Muscle layer of colon (tissue), 2 donors: ENCODE data around the gene KCTD21.
A peak's percentile ranks its signal among the peaks of the same experiment; 100 is the strongest.
"Not testable (repeated sequence)": the region's sequence is repeated elsewhere in the genome, so short reads cannot be mapped to it uniquely, and the experiment has no call there.

ENCODE experiments used
- H3K27ac ChIP-seq: one replicate; pipeline ENCODE4 v1.7.0; 2013; ENCODE audit warnings: low read depth, mild to moderate bottlenecking, low read length, moderate library complexity
- H3K27me3 ChIP-seq, 2 donors: one replicate each; pipeline ENCODE4 v1.7.0; 2013; ENCODE audit warnings: low read length in 2 of 2, mild to moderate bottlenecking in 2 of 2; ENCODE audit not compliant: insufficient read depth in 2 of 2, control insufficient read depth in 1 of 2
- H3K36me3 ChIP-seq: one replicate; pipeline ENCODE4 v1.7.0; 2013; ENCODE audit warnings: mild to moderate bottlenecking, low read length; ENCODE audit not compliant: insufficient read depth
- H3K4me1 ChIP-seq: one replicate; pipeline ENCODE4 v1.7.0; 2013; ENCODE audit warnings: mild to moderate bottlenecking, low read length; ENCODE audit not compliant: insufficient read depth
- H3K4me3 ChIP-seq, 2 donors: one replicate each; pipeline ENCODE4 v1.7.0; 2013; ENCODE audit warnings: low read length in 2 of 2, low read depth in 1 of 2, mild to moderate bottlenecking in 1 of 2, moderate library complexity in 1 of 2
- H3K9ac ChIP-seq: one replicate; pipeline ENCODE4 v1.7.0; 2013; ENCODE audit warnings: low read length
- H3K9me3 ChIP-seq: one replicate; pipeline ENCODE4 v1.7.0; 2013; ENCODE audit warnings: mild to moderate bottlenecking, low read length
- donor health status: abdominal sarcoma.
- donor health status: Adenocarcinoma of cecum.

Gene KCTD21

GRCh38 chr11:78188286-78189173 is at the start of gene KCTD21, which contains the start of gene USP35:
Gene KCTD21, minus strand, starts transcription at chr11:78188626. Its CDS starts 14,072 bp downstream, at chr11:78174554.
Gene USP35, plus strand, starts transcription at chr11:78188919. Its CDS starts 7,327 bp downstream, at chr11:78196246.
- Histone ChIP-seq H3K27ac (peak within 1 kb of the TSS; percentile 87), H3K27me3 (no peaks in the 10 kb centered on the region), H3K36me3 (no peaks in the 10 kb centered on the region), H3K4me3 (peak within 1 kb of the TSS; percentile 94 to 95), H3K9ac (peak within 1 kb of the TSS; percentile 79), H3K9me3 (no peaks in the 10 kb centered on the region), H3K4me1 (peaks cover 38% of the 10 kb centered on the region)

- Histone ChIP-seq H3K27ac (no peak overlapping the region), H3K4me3 (no peak overlapping the region), H3K36me3 (no peaks in the 10 kb centered on the region)
Measured at GRCh38 chr11:78237293-78238046, 49.0 kb upstream of the KCTD21 start.

GRCh38 chr11:78234006-78234405 is 45.6 kb upstream of the KCTD21 start:
- Histone ChIP-seq H3K27me3 (no peaks in the 10 kb centered on the region), H3K9me3 (no peaks in the 10 kb centered on the region), H3K9ac (no peak overlapping the region), H3K4me1 (no peaks in the 10 kb centered on the region), H3K36me3 (no peaks in the 10 kb centered on the region), H3K4me3 (no peak overlapping the region), H3K27ac (no peak overlapping the region)

More at GRCh38 chr11:78237293-78238046, 49.0 kb upstream of the KCTD21 start:
- Histone ChIP-seq H3K27me3 (no peaks in the 10 kb centered on the region), H3K9ac (no peak overlapping the region), H3K4me1 (no peaks in the 10 kb centered on the region), H3K9me3 (no peaks in the 10 kb centered on the region)

GRCh38 chr11:78233046-78233445 is 44.6 kb upstream of the KCTD21 start:
- not testable (repeated sequence) for H3K9me3 ChIP-seq, H3K36me3 ChIP-seq, H3K4me3 ChIP-seq, H3K4me1 ChIP-seq, H3K9ac ChIP-seq, H3K27me3 ChIP-seq
- peak overlapping the region; percentile 14 for H3K27ac ChIP-seq

GRCh38 chr11:78231962-78232501 is 43.6 kb upstream of the KCTD21 start:
- no peaks in the 10 kb centered on the region for H3K9me3 ChIP-seq
- H3K4me1 ChIP-seq, result no peaks in the 10 kb centered on the region
- no peaks in the 10 kb centered on the region for H3K27me3 ChIP-seq
- H3K9ac ChIP-seq, result no peak overlapping the region
- no peak overlapping the region for H3K27ac ChIP-seq
- no peak overlapping the region for H3K4me3 ChIP-seq
- H3K36me3 ChIP-seq, result no peaks in the 10 kb centered on the region

GRCh38 chr11:78230161-78230877 is 41.9 kb upstream of the KCTD21 start:
- Histone ChIP-seq H3K4me3 (no peak overlapping the region), H3K27me3 (no peaks in the 10 kb centered on the region), H3K27ac (no peak overlapping the region), H3K9ac (no peak overlapping the region), H3K9me3 (no peaks in the 10 kb centered on the region), H3K4me1 (no peaks in the 10 kb centered on the region), H3K36me3 (no peaks in the 10 kb centered on the region)

GRCh38 chr11:78229106-78229505 is 40.7 kb upstream of the KCTD21 start:
- H3K27ac ChIP-seq, result no peak overlapping the region

GRCh38 chr11:78228467-78228866 is 40.0 kb upstream of the KCTD21 start:
- no peak overlapping the region for H3K27ac ChIP-seq
- peaks cover 2% of the 10 kb centered on the region for H3K36me3 ChIP-seq
- no peaks in the 10 kb centered on the region for H3K4me1 ChIP-seq
- no peaks in the 10 kb centered on the region for H3K9me3 ChIP-seq
- H3K27me3 ChIP-seq, result no peaks in the 10 kb centered on the region
- no peak overlapping the region for H3K4me3 ChIP-seq
- no peak overlapping the region for H3K9ac ChIP-seq

More at GRCh38 chr11:78229106-78229505, 40.7 kb upstream of the KCTD21 start:
- H3K9ac ChIP-seq, result no peak overlapping the region
- H3K9me3 ChIP-seq, result no peaks in the 10 kb centered on the region
- no peaks in the 10 kb centered on the region for H3K27me3 ChIP-seq
- H3K36me3 ChIP-seq, result no peaks in the 10 kb centered on the region
- no peaks in the 10 kb centered on the region for H3K4me1 ChIP-seq
- H3K4me3 ChIP-seq, result no peak overlapping the region

- no peaks in the 10 kb centered on the region for H3K27me3 ChIP-seq
- no peaks in the 10 kb centered on the region for H3K9me3 ChIP-seq
- peaks cover 8% of the 10 kb centered on the region for H3K36me3 ChIP-seq
- no peak overlapping the region for H3K9ac ChIP-seq
- no peak overlapping the region for H3K4me3 ChIP-seq
- H3K4me1 ChIP-seq, result no peaks in the 10 kb centered on the region
- H3K27ac ChIP-seq, result no peak overlapping the region
Measured at GRCh38 chr11:78227921-78228320, 39.5 kb upstream of the KCTD21 start.

- no peak overlapping the region for H3K4me3 ChIP-seq
- H3K27ac ChIP-seq, result no peak overlapping the region
- no peaks in the 10 kb centered on the region for H3K9me3 ChIP-seq
- H3K27me3 ChIP-seq, result no peaks in the 10 kb centered on the region
- peaks cover 11% of the 10 kb centered on the region for H3K36me3 ChIP-seq
- no peak overlapping the region for H3K9ac ChIP-seq
- H3K4me1 ChIP-seq, result no peaks in the 10 kb centered on the region
Measured at GRCh38 chr11:78226684-78227680, 38.6 kb upstream of the KCTD21 start.
